ENCODE measurements around the gene PRKAG3.
"Not testable (repeated sequence)": the region's sequence is repeated elsewhere in the genome, so short reads cannot be mapped to it uniquely, and the experiment has no call there.

The PRKAG3 gene

DNA sequence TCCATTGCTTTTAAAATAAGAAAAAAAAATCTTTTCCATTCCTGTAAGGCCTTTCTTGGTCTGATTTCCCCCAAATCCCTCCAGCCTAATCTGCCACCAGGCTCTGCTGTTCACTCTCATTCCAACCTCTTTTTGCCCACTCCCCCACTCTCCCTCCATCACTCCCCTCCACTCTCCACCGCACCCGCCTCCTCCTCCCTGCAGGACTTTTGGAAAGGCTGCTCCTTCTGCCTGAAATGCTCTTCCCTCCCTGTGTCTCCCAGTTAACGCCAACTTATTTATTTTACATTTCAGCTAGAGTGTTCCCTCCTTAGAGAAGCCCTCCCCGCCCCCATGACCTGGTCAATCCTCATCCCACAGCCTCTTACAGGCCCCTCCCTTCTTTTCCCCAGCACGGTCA is 23.3 kb upstream of the PRKAG3 start:
- no peak for DNase-seq (ENCODE audit: low spot score)
- in situ Hi-C loops (cut with MboI; ENCODE audit: low pct_unique_long_range_greater_than_20kb, low sequenced_read_pairs, unreplicated experiment) = no loop called here
- TF ChIP-seq, protein P1, sequence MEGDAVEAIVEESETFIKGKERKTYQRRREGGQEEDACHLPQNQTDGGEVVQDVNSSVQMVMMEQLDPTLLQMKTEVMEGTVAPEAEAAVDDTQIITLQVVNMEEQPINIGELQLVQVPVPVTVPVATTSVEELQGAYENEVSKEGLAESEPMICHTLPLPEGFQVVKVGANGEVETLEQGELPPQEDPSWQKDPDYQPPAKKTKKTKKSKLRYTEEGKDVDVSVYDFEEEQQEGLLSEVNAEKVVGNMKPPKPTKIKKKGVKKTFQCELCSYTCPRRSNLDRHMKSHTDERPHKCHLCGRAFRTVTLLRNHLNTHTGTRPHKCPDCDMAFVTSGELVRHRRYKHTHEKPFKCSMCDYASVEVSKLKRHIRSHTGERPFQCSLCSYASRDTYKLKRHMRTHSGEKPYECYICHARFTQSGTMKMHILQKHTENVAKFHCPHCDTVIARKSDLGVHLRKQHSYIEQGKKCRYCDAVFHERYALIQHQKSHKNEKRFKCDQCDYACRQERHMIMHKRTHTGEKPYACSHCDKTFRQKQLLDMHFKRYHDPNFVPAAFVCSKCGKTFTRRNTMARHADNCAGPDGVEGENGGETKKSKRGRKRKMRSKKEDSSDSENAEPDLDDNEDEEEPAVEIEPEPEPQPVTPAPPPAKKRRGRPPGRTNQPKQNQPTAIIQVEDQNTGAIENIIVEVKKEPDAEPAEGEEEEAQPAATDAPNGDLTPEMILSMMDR (IDR thresholded peaks at IDR 0.05; ENCODE audit: extremely low read depth, insufficient read depth, missing control alignments) = no peak

DNA sequence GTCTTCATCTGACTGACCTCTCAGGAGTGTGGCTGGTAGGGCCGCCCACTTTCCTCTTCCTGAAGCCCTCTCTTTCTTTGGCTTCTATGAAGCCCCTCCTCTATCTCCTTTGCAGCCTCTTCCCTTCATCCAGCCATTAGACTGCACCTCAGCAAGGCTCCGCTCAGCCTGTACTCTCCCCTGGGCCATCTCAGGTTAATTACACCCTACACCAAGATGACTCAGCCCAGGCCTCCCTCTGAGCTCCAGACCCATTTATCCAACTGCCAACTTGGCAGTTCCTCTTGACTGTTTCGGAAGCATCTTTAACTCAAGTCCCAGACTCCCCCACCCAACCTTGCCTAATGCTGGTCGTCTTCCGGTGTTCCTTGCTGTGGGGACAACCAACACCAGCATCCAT is 22.2 kb upstream of the PRKAG3 start:
- in situ Hi-C loops (cut with MboI; ENCODE audit: low pct_unique_long_range_greater_than_20kb, low sequenced_read_pairs, unreplicated experiment) = no loop called here
- no peak for DNase-seq (ENCODE audit: low spot score)
- TF ChIP-seq, protein P1 (IDR thresholded peaks at IDR 0.05; ENCODE audit: extremely low read depth, insufficient read depth, missing control alignments) = no peak

DNA sequence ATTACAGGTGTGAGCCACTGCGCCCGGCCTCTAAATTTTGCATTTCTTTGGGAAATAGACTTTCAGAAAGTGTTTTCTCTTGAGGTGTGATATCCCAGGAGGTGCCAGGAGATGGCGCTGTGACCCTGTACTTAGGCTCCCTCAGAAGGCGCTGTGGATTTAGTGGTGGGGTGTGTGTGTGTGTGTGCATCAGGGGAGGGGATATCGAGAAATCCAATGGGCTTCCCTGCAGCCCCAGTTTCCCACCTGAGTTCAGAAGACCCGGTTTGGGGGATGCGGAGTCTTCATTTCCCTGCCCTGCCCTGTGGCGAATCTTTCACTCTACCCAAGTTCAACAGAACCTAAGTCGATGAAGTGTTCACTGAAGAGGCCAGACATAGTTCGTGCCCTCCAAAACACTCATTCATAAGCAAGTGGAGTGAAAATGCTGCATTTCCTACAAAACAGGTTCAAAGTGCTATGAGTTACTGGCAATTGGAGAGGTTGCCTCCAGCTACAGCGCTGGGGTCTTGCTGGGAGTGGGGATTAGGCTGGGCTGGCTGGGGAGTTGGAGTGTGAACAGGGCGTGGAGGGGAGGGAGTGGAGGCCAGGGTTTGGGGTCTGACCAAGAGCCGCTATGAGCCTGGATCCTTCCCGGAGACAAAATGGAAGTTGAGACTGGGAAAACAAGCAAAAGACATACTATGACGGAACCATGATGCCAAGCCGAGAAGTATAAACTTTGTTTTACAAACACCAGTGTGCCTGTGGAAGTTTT is 21.5 kb upstream of the PRKAG3 start:
- DNase-seq (ENCODE audit: low spot score) = peak; percentile 70
- TF ChIP-seq, protein P1 (IDR thresholded peaks at IDR 0.05; ENCODE audit: extremely low read depth, insufficient read depth, missing control alignments) = peak; percentile 85
- in situ Hi-C loops (cut with MboI; ENCODE audit: low pct_unique_long_range_greater_than_20kb, low sequenced_read_pairs, unreplicated experiment) = no loop called here

DNA sequence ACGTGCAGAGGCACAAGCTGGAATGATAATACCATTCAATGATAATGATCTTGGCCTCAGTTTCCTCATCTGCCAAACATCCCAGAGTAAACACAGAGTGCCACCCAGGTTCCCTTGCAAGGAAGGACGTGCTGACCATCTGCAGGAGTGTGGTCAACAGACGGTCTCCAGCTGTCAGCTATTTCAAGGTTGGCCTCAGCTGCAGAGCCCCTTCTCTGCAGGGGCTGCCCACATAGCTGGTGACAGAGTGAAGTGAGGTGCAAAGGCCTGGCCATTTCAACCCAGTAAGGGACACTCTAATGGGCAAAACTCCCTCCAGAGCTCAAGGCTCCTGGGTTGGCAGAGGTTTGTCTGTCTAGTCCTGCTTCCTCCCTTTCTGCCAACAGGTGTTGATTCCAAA is 19.7 kb upstream of the PRKAG3 start:
- TF ChIP-seq, protein P1 (IDR thresholded peaks at IDR 0.05; ENCODE audit: extremely low read depth, insufficient read depth, missing control alignments) = no peak
- in situ Hi-C loops (cut with MboI; ENCODE audit: low pct_unique_long_range_greater_than_20kb, low sequenced_read_pairs, unreplicated experiment) = no loop called here
- no peak for DNase-seq (ENCODE audit: low spot score)

DNA sequence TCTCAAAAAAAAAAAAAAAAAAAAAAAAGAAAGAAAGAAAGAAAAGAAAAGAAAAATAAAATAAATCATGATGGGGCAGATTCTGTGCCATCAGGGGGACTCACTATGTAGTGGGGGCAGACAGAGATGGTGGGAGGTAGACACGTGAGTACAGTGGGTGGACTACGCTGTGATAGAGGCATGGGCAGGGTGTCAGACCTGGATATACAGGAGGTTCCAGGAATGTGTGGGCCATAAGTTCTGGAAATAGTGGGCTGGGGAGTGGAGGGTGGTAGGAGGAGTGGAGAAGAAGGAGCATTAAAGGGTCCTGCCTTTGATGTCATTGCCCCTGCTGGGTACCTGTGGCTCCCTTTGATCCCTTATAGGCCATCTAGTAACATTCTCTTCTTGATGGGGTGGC is 19.2 kb upstream of the PRKAG3 start:
- DNase-seq (ENCODE audit: low spot score) = no peak
- TF ChIP-seq, protein P1 (IDR thresholded peaks at IDR 0.05; ENCODE audit: extremely low read depth, insufficient read depth, missing control alignments) = no peak
- in situ Hi-C loops (cut with MboI; ENCODE audit: low pct_unique_long_range_greater_than_20kb, low sequenced_read_pairs, unreplicated experiment) = no loop called here

DNA sequence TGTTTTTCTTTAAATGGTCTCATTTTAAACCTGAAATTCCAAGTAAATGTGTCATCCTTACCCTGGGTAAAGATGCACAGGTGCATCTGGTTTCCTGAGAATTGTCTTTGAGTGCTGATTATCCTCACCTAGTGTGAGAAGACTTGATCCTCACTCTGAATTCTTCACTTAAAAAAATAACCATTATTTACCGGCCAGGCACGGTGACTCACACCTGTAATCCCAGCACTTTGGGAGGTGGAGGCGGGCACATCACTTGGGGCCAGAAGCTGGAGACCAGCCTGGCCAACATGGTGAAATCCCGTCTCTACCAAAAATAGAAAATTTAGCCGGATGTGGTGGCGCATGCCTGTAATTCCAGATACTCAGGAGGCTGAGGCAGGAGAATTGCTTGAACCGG is 18.1 kb upstream of the PRKAG3 start:
- in situ Hi-C loops (cut with MboI; ENCODE audit: low pct_unique_long_range_greater_than_20kb, low sequenced_read_pairs, unreplicated experiment) = loop anchor here (10.0 to 25.0 kb wide), 2 partner anchors 125 to 437 kb away; partner anchors contain the start of gene VIL1
- DNase-seq (ENCODE audit: low spot score) = no peak
- TF ChIP-seq, protein P1 (IDR thresholded peaks at IDR 0.05; ENCODE audit: extremely low read depth, insufficient read depth, missing control alignments) = no peak

DNA sequence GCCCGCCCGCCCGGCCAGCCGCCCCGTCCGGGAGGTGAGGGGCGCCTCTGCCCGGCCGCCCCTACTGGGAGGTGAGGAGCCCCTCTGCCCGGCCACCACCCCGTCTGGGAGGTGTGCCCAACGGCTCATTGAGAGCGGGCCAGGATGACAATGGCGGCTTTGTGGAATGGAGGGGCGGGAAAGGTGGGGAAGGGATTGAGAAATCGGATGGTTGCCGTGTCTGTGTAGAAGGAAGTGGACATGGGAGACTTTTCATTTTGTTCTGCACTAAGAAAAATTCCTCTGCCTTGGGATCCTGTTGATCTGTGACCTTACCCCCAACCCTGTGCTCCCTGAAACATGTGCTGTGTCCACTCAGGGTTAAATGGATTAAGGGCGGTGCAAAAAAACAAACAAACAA is 15.4 kb upstream of the PRKAG3 start:
- not testable (repeated sequence) for DNase-seq (ENCODE audit: low spot score)

DNA sequence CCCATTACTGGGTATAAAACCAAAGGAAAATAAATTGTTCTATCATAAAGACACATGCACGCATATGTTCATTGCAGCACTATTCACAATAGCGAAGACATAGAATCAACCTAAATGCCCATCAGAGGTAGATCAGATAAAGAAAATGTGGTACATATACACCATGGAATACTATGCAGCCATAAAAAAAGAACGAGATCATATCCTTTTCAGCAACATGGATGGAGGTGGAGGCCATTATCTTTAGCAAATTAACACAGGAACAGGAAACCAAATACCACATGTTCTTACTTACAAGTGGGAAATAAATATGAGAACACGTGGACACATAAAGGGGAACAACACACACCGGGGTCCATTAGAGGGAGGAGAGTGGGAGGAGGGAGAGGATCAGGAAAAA is 12.7 kb upstream of the PRKAG3 start:
- in situ Hi-C loops (cut with MboI; ENCODE audit: low pct_unique_long_range_greater_than_20kb, low sequenced_read_pairs, unreplicated experiment) = loop anchor here (10.0 to 25.0 kb wide), 2 partner anchors 120 to 432 kb away; partner anchors contain the start of gene VIL1

More for the DNA sequence above, 15.4 kb upstream of the PRKAG3 start:
- in situ Hi-C loops (cut with MboI; ENCODE audit: low pct_unique_long_range_greater_than_20kb, low sequenced_read_pairs, unreplicated experiment) = loop anchor here (10.0 to 25.0 kb wide), 2 partner anchors 122 to 435 kb away; partner anchors contain the start of gene VIL1

More for the DNA sequence above, 12.7 kb upstream of the PRKAG3 start:
- DNase-seq (ENCODE audit: low spot score) = not testable (repeated sequence)
